ENCODE measurements around the gene OR2T2.
"Not testable (repeated sequence)": the region's sequence is repeated elsewhere in the genome, so short reads cannot be mapped to it uniquely, and the experiment has no call there.

The OR2T2 gene

GRCh38 chr1:248445399-248445798 is at the start of gene OR2T2:
OR2T2 (plus strand) TSS chr1:248445637; CDS start chr1:248452798, 7,161 bp downstream.
- DNase-seq: not testable (repeated sequence)

DNA sequence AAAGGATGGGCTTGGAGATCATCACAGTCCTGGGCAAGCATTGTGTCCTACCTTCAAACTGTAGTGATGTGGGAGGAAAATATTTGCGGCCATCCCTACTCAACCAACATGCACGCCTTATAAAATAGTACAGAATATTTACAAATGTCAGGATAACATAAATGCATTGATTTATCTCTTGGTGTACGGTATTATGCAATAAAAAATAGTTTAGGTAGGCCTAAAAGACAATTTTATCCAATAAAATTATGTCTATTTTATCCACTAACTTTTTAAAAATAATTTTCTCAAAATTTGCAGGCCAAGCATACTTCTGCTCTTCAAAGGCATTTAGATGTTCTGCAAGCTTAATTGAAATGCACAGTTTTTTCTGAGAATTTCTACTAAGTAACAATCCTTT is 42.7 kb upstream of the OR2T2 start, which contains the start of gene OR2T1:
TSS of gene OR2T1 (plus strand) at position 301 of the 400 bp plus-strand sequence. CDS start 3,100 bp downstream, outside the sequence.
- no peak for DNase-seq

DNA sequence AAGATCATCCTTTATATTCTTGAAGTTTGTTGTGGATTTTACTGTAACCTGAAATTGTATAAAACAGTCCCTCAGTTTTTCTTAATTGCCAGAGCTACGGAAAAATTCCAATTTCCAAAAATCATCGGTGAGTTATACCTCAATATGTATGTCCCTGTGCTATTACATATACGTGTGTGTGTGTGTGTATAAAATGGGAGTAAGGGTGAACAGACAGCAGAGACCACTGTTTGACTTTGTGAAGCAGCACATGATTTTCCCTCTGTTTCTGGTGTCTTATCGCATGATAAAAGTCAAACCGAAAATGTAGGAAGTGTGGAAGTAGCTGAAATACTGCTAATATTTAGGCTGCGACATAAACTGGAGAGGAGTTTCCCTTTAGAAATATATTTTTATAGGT is 41.4 kb upstream of the OR2T2 start:
- DNase-seq: peak in 1 of 2 experiments; percentile 4

DNA sequence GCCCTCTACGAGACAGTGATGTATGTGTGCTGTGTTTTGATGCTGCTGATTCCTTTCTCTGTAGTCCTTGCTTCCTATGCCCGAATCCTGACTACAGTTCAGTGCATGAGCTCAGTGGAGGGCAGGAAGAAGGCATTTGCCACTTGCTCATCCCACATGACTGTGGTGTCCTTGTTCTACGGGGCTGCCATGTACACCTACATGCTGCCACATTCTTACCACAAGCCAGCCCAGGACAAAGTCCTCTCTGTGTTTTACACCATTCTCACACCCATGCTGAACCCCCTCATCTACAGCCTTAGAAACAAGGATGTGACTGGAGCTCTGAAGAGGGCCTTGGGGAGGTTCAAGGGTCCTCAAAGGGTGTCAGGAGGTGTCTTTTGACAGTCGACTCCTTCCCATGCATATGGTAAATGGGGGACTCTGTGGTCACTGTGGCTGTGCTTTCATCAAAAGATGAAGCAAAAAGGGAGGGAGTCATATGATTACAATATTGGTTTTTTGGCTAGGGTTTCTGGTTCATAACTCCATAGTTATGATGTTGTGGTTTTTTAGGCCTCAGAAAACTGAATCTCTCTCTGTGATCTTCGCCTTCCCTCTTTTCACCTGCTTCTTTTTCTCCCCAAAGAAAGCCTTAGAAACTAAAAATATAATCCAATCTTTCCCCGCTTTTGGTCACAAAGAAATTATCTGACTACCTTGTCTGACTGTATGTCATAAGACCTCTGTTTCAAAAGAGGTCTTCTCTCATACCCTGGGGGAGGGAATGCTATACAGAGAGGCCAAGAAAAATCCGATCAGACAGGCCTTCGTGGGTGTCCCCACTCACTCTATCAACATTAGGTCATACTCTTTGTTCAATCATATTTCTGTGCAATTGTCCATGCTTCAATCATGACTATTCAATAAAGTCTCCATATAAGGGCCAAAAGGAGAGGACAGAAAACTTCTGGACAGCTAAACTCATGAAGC is 38.4 kb upstream of the OR2T2 start:
- DNase-seq: no peak

DNA sequence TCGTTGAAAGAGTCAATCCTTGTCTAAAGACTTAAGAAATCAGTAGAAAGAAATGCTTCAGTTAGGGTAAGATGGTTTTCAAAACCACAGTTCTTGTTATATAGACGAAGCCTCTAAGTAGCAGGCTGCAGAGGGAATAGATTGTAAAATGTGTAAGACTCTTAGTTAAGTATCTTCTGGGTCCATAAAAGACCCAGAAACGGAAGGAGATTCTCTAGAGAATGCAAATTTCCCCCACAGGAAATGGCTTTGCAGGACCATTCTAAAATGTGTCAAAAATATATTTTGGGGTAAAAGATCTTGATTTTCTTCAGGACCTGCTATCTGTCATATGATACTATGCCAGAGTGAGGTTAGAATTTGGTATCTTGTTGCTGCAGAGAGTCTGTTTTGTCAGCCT is 29.2 kb upstream of the OR2T2 start:
- DNase-seq: no peak

DNA sequence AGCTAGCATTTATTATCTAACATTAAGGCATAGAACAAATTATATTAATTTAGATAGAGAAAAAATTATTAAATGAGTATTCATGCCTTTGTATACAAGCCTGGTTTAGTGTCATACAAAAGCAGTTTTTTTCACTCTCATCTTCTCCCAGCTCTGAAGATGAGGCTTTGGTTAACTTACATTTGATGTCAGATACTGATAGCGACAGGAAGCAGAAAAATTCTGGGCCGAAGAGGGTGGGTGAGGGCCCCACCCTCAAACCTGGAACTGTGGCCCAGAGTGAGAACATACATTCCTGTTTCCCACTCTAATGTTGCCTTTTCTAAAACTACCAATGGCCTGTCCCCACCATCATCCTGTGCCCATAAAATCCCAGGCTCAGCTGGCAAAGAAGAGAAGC is 27.6 kb upstream of the OR2T2 start:
- no peak for DNase-seq

- DNase-seq: no peak
Measured at GRCh38 chr1:248421384-248421783, 24.1 kb upstream of the OR2T2 start.

- DNase-seq: not testable (repeated sequence)
Measured at GRCh38 chr1:248427526-248428191, 17.8 kb upstream of the OR2T2 start.

DNA sequence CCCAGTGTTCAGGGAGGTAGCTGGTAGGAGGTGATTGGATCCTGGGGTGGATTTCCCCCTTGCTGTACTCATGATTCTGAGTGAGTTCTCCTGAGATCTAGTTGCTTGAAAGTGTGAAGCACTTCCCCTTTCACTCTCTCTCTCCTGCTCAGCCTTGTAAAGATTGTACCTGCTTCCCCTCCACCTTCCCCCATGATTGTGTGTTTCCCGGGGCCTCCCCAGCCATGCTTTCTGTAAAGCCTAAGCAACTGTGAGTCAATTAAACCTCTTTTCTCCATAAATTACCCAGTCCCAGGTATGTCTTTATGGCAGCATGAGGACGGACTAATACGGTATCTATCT is 17.3 kb upstream of the OR2T2 start:
- not testable (repeated sequence) for DNase-seq

GRCh38 chr1:248431683-248432082 is 13.8 kb upstream of the OR2T2 start:
- not testable (repeated sequence) for DNase-seq

DNA sequence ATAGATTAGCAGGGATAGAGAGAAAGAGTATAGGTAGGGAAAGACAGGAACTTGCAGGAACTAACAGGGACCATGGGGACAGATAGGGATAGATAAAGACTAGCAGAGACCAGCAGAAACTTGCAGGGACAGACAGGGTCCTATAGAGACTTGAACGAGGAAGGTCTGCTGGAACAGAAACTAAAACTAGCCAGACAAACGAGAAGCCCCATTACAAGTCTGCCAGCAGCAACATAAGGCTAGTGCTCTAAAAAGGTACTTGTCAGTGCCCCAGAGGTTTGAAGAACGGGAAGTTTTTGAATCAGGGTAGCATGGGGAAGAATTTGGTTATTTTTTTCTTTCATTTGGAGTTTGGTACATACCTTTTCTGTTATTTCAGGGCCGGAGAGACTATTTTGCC is 13.2 kb upstream of the OR2T2 start:
- DNase-seq: not testable (repeated sequence)

GRCh38 chr1:248433811-248434415 is 11.5 kb upstream of the OR2T2 start:
- not testable (repeated sequence) for DNase-seq

GRCh38 chr1:248434913-248435312 is 10.5 kb upstream of the OR2T2 start:
- not testable (repeated sequence) for DNase-seq

GRCh38 chr1:248436303-248436702 is 9.1 kb upstream of the OR2T2 start:
- not testable (repeated sequence) for DNase-seq

GRCh38 chr1:248438668-248439067 is 6.8 kb upstream of the OR2T2 start:
- DNase-seq: not testable (repeated sequence)

DNA sequence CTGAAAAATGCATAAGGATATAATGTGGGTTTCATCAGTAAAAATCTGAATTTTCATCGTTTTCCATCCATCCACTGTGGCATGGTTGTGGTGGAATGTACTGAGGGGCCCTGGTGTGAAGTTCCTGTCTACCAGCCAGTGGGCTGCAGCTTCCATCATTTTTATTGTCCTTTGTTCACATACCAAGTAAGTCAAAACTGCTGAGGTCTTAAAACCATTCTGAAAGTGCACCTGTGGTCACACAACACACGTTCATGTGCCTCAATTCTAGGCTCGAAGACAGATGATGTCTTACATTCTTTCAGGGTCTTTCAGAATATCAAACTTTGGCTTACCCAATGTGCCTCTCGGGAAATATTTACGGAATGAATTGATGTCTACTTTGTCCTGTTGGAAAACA is 6.2 kb upstream of the OR2T2 start:
- DNase-seq: not testable (repeated sequence)

GRCh38 chr1:248442500-248443277 is 2.7 kb upstream of the OR2T2 start:
- not testable (repeated sequence) for DNase-seq

- DNase-seq: not testable (repeated sequence)
Measured at GRCh38 chr1:248444603-248445002, 834 bp upstream of the OR2T2 start.

DNA sequence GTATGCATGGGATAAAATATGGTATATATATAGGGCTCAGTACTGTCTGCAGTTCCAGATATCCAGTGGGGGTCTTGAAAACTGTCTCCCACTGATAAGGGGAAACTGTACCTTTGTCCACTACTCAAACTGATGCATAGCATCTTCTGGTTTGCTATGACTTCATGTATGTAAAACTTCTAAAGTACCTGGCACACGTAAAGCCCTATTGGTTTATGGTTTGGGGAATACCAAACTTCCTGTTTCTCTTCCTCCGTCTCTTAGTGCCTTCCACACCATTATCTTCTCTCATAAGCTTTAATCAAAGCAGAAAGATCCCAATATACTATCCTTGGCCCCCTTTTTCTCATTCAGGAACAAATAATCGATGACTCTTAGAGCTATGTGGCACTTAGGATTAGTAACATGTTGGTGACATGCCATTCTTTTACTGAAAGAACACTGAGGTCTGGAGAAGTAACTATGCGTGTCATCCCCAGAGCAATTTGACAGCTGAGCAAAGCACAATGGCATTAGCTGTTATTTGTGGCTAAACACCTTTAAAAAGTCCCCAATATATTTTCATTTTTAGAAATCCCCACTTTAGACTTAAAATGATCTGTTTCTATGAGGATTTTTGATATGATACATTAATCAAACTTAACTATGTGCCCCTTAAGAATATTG is 3.1 kb downstream of the OR2T2 start:
- DNase-seq: not testable (repeated sequence)

DNA sequence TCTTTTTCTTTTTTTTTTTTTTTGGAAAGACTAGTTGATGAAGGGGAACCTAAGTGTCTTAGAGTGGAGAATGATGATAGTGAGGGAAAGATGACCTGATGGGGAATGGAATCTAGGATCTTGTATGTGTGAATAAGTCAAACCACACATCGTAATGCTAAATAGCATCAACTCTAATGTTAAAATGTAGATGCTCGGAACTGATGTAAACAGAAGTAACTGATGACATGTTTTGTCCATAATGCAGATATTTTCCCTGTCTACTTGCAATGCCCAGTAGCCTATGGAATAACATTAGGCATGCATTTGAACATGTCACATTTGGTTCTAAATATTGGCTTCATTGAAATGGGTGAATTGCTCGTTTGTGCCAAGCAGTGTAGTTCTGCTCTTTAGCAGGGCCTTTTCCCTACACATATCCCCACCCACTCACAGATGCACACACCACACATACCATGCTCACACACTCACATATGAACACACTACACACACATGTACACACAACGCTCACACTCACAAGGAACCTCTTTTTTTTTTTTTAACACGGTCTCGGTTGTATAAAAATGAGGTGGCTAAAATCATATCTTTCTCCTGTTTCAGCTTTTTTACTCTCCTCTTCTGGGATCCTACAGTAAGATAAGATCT is 4.5 kb downstream of the OR2T2 start:
- not testable (repeated sequence) for DNase-seq

DNA sequence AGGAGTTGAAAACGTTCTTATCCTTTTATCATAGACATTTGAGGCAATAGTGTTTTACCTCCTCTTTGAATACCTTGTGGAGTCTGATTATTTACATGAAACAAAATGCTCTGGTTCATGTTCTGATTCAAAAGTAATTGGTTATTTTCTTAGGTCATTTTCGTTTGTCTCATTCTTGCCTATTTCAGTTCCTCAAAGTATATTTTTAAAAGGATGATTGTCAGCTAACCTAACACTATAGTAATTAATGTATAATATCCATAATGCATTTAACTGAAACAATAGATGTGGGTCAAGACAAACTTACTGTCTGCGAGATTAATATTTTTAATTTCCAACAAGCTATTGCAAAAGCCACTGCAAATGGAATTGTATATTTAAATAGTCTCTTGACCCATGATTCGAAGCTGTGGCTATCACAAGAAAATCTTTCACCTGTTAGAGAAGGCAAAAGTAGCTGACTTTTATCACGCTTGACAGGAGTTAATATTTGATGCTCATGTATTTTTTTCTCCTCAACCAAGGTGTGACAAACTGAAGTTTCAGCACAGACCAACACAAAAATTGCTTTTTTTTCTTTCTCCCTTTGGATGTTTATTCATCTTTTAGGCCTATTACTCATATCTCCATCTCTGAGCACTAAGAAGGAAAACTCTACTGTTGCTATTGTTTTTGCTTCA is 5.2 kb downstream of the OR2T2 start:
- DNase-seq: not testable (repeated sequence)
